Activated T-cell treated with anti-CD3 and anti-CD28 coated beads, Interleukin-2, amount 50 U/mL, for 24 hours (primary cell): Measurements from ENCODE around the gene FTO.
"Not testable (repeated sequence)": the region's sequence is repeated elsewhere in the genome, so short reads cannot be mapped to it uniquely, and the experiment has no call there.

Source experiments
- DNase-seq: peaks from one replicate; pipeline ENCODE4 v3.0.0-alpha.2; 2020
- H3K27ac Mint-ChIP-seq: 2 replicates; pipeline ENCODE4 v1.8.0; 2020; ENCODE audit warnings: mild to moderate bottlenecking, mixed read lengths
- H3K27me3 Mint-ChIP-seq: 2 replicates; pipeline ENCODE4 v1.8.0; 2020; ENCODE audit warnings: mixed read lengths
- H3K36me3 Mint-ChIP-seq: 2 replicates; pipeline ENCODE4 v1.8.0; 2020; ENCODE audit warnings: low read depth, mixed read lengths
- H3K4me1 Mint-ChIP-seq: 2 replicates; pipeline ENCODE4 v1.8.0; 2020; ENCODE audit warnings: low read depth, mixed read lengths
- H3K4me3 Mint-ChIP-seq: 2 replicates; pipeline ENCODE4 v1.8.0; 2020; ENCODE audit warnings: mild to moderate bottlenecking, moderate library complexity, mixed read lengths
- H3K9me3 Mint-ChIP-seq: 2 replicates; pipeline ENCODE4 v1.8.0; 2020; ENCODE audit warnings: mixed read lengths

FTO gene

DNA sequence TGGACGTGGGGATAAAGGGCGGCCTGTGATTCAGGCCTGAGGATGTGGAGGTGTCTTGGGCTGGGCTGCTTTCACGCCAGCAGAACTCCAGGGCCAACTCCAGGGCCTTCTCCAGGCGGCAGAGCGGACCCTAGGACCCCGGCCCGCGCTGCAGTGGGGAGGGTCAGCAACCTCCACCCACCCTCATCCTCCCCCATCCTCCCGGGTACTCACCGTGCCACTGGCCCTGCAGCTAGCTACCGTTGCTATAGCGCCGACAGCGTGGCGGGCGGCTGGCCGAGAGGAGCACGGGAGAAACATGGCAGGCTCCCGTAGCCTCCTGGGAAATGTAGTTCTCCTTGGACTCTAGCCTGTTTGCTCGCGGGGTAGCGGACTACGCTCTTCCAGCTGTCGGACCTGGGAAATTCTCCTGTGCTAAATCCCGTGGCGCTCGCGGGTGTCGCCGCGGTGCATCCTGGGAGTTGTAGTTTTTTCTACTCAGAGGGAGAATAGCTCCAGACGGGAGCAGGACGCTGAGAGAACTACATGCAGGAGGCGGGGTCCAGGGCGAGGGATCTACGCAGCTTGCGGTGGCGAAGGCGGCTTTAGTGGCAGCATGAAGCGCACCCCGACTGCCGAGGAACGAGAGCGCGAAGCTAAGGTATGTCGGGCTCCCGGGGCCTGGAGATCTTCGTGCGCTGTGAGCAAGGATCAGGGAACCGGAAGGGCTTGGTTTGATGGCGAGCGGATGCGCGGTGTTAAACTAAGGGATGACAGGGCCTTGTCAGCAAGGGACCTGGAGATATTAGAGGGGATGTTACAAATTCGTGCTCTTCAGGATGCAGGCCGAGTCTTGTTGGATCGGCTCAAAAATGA is at the start of gene FTO, which contains the start of gene RPGRIP1L:
Gene FTO (plus strand): TSS at position 567 of the 855 bp plus-strand sequence.
Gene RPGRIP1L (minus strand): TSS at position 270 of the 855 bp plus-strand sequence. CDS start 3,136 bp downstream, outside the sequence.
- Mint-ChIP-seq H3K4me1 (peaks cover 39% of the 10 kb centered on the region), H3K4me3 (peak within 1 kb of the TSS; percentile 99), H3K27me3 (no peaks in the 10 kb centered on the region), H3K27ac (peak within 1 kb of the TSS; percentile 98), H3K9me3 (no peaks in the 10 kb centered on the region), H3K36me3 (peaks cover 33% of the 10 kb centered on the region)
- peak; percentile 97 for DNase-seq

DNA sequence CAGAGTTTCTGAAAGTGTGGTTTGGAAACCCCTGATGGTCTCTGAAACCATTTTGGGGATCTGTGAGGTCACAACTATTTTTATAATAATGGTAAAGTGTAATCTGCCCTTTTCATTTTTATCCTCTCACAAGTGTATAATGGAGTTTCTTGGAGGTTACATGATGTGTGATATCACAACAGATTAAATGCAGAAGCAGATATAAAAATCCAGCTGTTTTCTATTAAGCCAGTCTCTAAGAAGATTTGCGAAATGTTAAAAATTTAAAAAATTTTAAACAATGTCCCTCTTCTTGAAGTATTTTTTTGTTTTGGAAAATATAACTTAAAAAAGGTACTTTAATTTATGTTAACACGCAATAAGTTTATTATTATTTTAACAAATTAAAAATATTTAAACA is 49.0 kb upstream of the FTO start:
- Mint-ChIP-seq H3K9me3 (no peaks in the 10 kb centered on the region), H3K4me1 (no peaks in the 10 kb centered on the region), H3K27me3 (no peaks in the 10 kb centered on the region), H3K27ac (no peak overlapping the region), H3K36me3 (peaks cover 39% of the 10 kb centered on the region), H3K4me3 (no peak overlapping the region)
- DNase-seq, result no peak

DNA sequence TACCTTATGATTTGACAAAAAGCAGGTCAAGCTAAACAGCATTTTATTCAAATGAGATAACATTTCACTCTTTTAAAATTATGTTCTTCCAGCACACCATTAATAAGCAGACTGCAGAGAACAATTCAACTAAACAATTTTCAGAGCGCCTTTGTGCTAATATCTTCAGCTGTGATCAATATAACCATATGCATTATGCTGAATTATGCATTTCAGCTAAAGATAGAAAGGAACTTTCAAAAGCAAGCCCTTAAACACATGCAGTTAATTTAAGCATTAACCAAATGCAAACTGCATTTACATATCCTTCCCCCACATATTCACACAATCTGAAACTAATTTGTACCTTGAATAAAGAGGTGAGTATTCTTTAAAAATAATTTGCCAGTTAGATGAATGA is 41.9 kb upstream of the FTO start:
- no peaks in the 10 kb centered on the region for H3K9me3 Mint-ChIP-seq
- peaks cover 13% of the 10 kb centered on the region for H3K4me1 Mint-ChIP-seq
- no peaks in the 10 kb centered on the region for H3K27me3 Mint-ChIP-seq
- no peak overlapping the region for H3K4me3 Mint-ChIP-seq
- no peak for DNase-seq
- no peak overlapping the region for H3K27ac Mint-ChIP-seq
- H3K36me3 Mint-ChIP-seq, result peaks cover 8% of the 10 kb centered on the region

DNA sequence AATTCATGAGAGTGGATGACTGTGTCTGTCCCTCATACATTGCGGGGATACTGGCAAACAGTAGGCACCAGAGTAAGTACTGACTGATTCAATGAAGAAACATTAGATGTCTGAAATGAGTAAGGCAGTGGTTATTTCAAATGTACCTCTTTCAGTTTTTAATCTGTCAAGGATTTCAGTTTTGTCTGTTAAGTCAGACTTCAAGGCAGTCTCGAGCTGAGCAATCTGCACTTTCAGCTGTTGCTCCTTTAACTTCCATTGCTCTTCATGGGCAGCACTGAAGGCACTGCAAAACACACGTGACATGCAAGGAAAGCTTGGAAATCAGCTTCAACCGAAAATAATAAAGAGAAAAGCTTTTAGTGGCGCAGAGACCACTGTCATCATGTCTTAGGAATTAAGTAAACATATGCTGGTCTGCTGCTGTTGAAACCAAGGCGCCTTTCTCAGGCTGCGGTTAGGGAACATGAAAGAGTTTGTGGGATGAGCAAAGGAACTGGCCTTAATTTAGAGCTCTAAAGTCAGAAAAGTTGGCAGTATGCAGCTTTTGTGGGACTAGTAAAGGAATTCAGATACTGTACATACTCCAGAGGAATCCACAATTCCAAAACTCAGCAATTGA is 39.1 kb upstream of the FTO start:
- DNase-seq, result no peak

DNA sequence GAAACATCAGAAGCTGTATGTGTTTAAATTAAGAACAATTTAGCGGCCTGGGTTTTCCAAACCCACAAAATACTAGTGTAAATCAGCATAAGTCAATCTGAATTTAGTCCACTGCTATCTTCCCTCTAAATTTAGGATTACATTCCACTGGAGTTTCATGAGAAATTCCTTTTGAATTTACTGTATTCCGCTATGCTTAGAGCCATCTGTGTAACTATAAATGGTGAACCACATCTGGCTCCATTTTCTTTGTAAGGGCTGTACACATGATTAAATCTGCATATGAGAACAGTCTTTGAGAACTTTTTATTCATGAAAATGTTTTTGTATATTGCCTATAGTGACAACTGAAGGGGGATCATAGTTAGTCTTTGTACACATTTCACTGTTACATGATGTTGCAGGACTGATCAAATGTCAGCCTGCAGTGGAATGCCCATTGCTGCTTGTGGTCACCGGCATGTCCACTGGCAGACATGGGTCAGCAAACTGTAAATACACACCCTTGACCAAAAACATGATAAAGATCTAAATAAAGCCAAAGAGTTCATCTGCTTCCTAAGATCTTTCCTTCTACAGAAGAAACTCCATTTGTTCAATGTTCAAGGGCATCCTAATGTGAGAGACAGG is 37.1 kb upstream of the FTO start:
- DNase-seq, result no peak
- Mint-ChIP-seq H3K4me1 (peaks cover 13% of the 10 kb centered on the region), H3K27ac (no peak overlapping the region), H3K4me3 (no peak overlapping the region), H3K9me3 (no peaks in the 10 kb centered on the region), H3K36me3 (peaks cover 5% of the 10 kb centered on the region), H3K27me3 (no peaks in the 10 kb centered on the region)

More for the DNA sequence above, 39.1 kb upstream of the FTO start:
- Mint-ChIP-seq H3K4me1 (peaks cover 13% of the 10 kb centered on the region), H3K36me3 (peaks cover 5% of the 10 kb centered on the region), H3K4me3 (no peak overlapping the region), H3K27ac (peak overlapping the region; percentile 1), H3K9me3 (no peaks in the 10 kb centered on the region), H3K27me3 (no peaks in the 10 kb centered on the region)

DNA sequence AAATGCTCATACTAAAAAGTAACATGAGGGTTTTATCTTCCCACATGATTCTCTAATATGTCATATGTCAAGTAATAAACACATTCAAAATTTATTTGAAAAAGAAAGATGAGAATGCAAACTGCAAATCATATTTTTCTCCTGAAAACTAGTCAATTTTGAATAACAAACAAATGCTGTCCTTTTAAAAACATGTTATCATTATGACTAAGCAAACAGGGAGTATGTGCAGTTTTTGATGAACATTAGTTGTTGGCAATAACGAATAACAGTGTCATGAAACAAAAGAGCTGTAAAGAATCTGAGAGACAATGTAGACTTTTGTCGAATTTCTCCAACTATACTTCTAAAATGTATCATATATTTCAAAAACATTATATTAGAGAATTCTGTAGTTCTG is 35.1 kb upstream of the FTO start:
- Mint-ChIP-seq H3K27me3 (no peaks in the 10 kb centered on the region), H3K4me1 (peaks cover 13% of the 10 kb centered on the region), H3K4me3 (no peak overlapping the region), H3K36me3 (peaks cover 2% of the 10 kb centered on the region), H3K27ac (no peak overlapping the region), H3K9me3 (no peaks in the 10 kb centered on the region)
- DNase-seq, result no peak

DNA sequence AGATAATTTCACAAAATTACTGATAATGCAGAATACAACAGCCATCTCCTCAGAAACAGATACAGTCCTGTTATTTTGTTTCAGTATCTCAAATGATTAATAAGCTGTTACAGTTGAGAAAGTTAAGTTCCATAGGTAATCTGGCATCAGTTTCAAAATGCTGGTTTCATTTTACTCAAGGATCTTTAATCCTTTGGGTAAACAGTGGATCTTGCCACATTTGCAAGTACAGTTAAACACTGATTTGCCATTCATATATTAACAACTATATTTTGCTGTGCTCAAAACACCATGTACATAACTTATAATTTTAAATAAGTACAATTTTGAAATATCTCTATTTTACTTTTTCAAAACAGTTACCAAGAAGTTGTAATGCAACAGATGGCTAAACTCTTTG is 31.5 kb upstream of the FTO start:
- no peaks in the 10 kb centered on the region for H3K9me3 Mint-ChIP-seq
- DNase-seq, result no peak
- H3K36me3 Mint-ChIP-seq, result peaks cover 4% of the 10 kb centered on the region
- H3K27me3 Mint-ChIP-seq, result no peaks in the 10 kb centered on the region
- H3K4me3 Mint-ChIP-seq, result no peak overlapping the region
- H3K4me1 Mint-ChIP-seq, result no peaks in the 10 kb centered on the region
- H3K27ac Mint-ChIP-seq, result no peak overlapping the region

DNA sequence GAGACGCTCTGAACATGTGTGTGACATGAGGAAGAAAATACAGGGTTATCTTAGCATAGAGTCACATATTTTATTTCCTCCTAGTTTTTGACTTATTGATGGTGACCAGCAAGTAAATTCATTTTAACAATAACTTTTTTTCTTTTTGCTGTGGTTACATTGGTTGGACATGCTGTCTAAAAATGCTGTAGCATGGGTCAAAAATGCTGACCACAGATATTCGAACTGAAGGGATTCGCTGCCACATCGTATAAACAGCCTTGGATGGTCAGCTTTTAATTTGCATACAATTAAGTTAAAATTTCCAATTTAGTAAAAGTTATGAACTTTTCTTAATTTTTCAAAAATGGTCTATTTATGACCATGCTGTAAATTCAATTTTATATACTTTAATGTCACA is 30.8 kb upstream of the FTO start:
- no peaks in the 10 kb centered on the region for H3K9me3 Mint-ChIP-seq
- peaks cover 4% of the 10 kb centered on the region for H3K36me3 Mint-ChIP-seq
- no peaks in the 10 kb centered on the region for H3K4me1 Mint-ChIP-seq

DNA sequence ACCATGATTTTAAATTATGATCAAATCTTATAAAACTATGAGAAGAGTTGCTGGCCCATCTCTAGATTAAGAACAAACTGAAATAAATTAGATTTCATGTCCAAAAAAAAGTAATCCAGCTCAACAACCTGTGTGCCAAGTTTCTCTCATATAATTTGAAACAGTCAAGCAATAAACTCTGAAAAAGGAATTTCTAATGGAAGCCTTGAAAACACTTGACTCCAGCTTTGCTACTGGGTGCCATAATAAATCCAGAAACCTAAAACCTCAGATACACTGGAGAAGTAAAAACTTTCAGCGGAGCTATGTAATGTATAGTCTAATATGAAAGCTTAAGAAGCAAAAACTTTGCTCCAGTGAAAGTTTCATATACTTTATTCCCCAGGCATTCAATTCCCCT is 25.8 kb upstream of the FTO start:
- Mint-ChIP-seq H3K4me1 (no peaks in the 10 kb centered on the region), H3K9me3 (no peaks in the 10 kb centered on the region), H3K36me3 (peaks cover 16% of the 10 kb centered on the region), H3K27ac (no peak overlapping the region), H3K4me3 (no peak overlapping the region), H3K27me3 (no peaks in the 10 kb centered on the region)
- no peak for DNase-seq

More for the DNA sequence above, 30.8 kb upstream of the FTO start:
- Mint-ChIP-seq H3K4me3 (no peak overlapping the region), H3K27ac (no peak overlapping the region), H3K27me3 (no peaks in the 10 kb centered on the region)
- DNase-seq, result no peak

DNA sequence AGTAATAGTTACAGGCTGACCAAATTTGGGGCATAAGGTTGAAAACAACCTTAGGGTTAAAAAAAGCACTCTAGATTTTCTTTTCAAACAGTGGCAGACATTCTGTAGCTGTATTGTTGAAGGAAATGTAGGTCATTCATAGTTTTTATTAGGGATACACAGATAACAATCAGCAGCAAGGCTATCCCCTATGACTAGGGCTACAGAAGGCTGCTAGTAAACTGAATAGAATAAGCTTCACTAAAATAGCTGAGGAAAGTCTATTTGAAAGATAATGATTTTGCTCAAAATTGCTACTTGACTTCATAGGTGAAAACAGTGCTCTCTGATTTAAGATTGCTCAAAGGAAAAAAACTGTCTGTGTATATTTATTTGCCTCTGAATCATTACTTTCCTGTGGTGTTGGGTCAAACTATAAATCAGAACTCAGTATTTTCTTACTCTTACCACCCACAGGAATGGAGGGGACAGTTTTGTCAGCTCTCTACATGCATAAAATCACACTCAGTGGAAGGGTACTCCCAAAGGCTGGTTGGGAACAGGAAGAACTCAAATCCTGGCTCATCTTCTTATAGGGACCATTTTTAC is 25.1 kb upstream of the FTO start:
- no peaks in the 10 kb centered on the region for H3K9me3 Mint-ChIP-seq
- no peaks in the 10 kb centered on the region for H3K27me3 Mint-ChIP-seq
- H3K36me3 Mint-ChIP-seq, result peaks cover 23% of the 10 kb centered on the region
- no peak overlapping the region for H3K4me3 Mint-ChIP-seq
- H3K27ac Mint-ChIP-seq, result no peak overlapping the region
- no peak for DNase-seq
- H3K4me1 Mint-ChIP-seq, result no peaks in the 10 kb centered on the region

DNA sequence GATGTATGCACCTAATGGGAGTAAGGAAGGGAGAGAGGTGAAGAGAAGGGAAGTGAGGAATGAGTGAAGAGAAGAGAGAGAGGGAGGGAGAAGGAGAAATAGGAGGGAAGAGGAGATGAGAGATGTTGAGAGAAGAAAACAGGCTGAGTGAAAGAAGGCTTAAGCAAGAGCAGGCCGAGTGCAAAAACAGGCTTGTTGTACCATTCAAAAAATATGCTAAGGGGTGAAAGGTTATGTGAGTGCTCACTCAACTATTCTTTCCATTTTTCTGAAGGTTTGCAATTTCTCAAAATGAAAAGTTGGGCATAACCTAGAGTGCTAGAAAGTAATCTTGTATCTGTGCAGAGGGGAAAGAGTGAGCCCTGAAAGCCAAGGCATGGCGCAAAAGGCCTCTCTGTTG is 23.2 kb upstream of the FTO start:
- no peak overlapping the region for H3K27ac Mint-ChIP-seq
- no peaks in the 10 kb centered on the region for H3K27me3 Mint-ChIP-seq
- peaks cover 35% of the 10 kb centered on the region for H3K36me3 Mint-ChIP-seq
- peaks cover 5% of the 10 kb centered on the region for H3K9me3 Mint-ChIP-seq
- no peak overlapping the region for H3K4me3 Mint-ChIP-seq
- no peaks in the 10 kb centered on the region for H3K4me1 Mint-ChIP-seq
- no peak for DNase-seq

DNA sequence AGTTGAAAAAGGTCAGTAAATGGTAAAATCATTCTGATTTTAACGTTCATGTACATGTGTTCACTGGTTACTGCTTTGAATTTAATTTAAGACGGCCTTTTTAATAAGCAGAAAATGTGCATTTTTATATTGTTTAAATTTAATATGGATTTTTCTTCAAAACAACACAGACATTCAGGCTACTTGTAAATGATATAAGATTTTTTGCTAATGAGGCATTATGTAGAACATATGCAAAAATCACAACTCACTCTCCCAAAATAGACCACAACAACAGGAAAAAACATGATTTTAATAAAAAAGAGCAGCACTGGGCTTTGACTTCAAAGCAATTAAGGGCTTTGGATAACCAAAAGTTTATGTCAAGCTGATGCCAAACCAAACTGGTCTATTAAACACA is 22.6 kb upstream of the FTO start:
- no peak overlapping the region for H3K4me3 Mint-ChIP-seq
- H3K27ac Mint-ChIP-seq, result no peak overlapping the region
- no peaks in the 10 kb centered on the region for H3K27me3 Mint-ChIP-seq
- H3K9me3 Mint-ChIP-seq, result peaks cover 5% of the 10 kb centered on the region
- DNase-seq, result no peak
- no peaks in the 10 kb centered on the region for H3K4me1 Mint-ChIP-seq
- H3K36me3 Mint-ChIP-seq, result peaks cover 41% of the 10 kb centered on the region

DNA sequence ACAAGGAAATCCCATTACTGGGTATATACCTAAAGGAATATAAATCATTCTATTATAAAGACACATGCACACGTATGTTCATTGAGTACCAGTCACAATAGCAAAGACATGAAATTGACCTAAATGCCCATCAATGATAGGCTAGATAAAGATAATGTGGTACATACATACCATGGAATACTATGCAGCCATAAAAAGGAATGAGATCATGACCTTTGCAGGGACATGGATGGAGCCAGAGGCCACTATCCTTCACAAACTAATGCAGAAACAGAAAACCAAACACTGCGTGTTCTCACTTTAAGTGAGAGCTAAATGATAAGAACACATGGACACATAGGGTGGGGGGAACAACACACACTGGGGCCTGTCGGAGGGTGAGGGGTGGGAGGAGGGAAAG is 18.6 kb upstream of the FTO start:
- peaks cover 56% of the 10 kb centered on the region for H3K36me3 Mint-ChIP-seq
- not testable (repeated sequence) for H3K4me1 Mint-ChIP-seq, H3K4me3 Mint-ChIP-seq, H3K27me3 Mint-ChIP-seq, H3K9me3 Mint-ChIP-seq, H3K27ac Mint-ChIP-seq, DNase-seq

DNA sequence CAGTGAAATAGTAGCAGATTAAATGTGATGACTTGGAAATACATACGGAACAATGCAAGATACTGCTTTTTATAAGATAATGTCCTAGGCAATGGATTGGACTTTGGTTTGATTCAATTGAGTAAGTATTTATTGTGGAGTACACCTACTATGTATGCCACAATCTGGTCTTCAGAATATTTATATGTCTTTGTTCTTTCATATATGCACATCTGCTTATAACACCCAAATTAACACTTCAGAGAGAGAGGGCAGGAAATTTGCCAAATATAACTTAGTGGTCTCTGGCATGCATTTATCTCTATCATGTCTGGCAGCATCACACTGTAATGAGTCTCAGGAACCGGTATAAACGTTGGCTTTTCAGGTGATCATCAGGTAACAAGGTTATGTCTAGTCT is 17.2 kb upstream of the FTO start:
- peaks cover 5% of the 10 kb centered on the region for H3K9me3 Mint-ChIP-seq
- H3K27me3 Mint-ChIP-seq, result no peaks in the 10 kb centered on the region
- peaks cover 63% of the 10 kb centered on the region for H3K36me3 Mint-ChIP-seq
- H3K4me3 Mint-ChIP-seq, result no peak overlapping the region
- no peaks in the 10 kb centered on the region for H3K4me1 Mint-ChIP-seq
- no peak overlapping the region for H3K27ac Mint-ChIP-seq
- DNase-seq, result no peak
